ENCODE data around the gene AQP2.

AQP2 gene

GRCh38 chr12:49920915-49921286 is 29.6 kb upstream of the AQP2 start:
- H3K9me3 ChIP-seq (ENCODE audit: low read length) = no peaks in the 10 kb centered on the region
- no peaks in the 10 kb centered on the region for H3K9me2 ChIP-seq (ENCODE audit: low read depth, low read length)
- H3K4me3 ChIP-seq (ENCODE audit: low read depth, low read length, poor library complexity, severe bottlenecking) = no peak overlapping the region
- H3K27ac ChIP-seq (ENCODE audit: low read depth, low read length, poor library complexity, severe bottlenecking) = no peak overlapping the region
- TF ChIP-seq, protein P1, sequence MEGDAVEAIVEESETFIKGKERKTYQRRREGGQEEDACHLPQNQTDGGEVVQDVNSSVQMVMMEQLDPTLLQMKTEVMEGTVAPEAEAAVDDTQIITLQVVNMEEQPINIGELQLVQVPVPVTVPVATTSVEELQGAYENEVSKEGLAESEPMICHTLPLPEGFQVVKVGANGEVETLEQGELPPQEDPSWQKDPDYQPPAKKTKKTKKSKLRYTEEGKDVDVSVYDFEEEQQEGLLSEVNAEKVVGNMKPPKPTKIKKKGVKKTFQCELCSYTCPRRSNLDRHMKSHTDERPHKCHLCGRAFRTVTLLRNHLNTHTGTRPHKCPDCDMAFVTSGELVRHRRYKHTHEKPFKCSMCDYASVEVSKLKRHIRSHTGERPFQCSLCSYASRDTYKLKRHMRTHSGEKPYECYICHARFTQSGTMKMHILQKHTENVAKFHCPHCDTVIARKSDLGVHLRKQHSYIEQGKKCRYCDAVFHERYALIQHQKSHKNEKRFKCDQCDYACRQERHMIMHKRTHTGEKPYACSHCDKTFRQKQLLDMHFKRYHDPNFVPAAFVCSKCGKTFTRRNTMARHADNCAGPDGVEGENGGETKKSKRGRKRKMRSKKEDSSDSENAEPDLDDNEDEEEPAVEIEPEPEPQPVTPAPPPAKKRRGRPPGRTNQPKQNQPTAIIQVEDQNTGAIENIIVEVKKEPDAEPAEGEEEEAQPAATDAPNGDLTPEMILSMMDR (IDR thresholded peaks at IDR 0.05; ENCODE audit: low read length) = no peak
- no peak for TF ChIP-seq EZH2 (IDR thresholded peaks at IDR 0.05; ENCODE audit: borderline replicate concordance, low read length)
- H3K9ac ChIP-seq (ENCODE audit: low read length) = no peak overlapping the region
- H3K27me3 ChIP-seq (ENCODE audit: insufficient read depth, low read length) = peaks cover 12% of the 10 kb centered on the region; the same call in 1 of the 2 replicates
- H3K4me1 ChIP-seq (ENCODE audit: insufficient read depth, low read length, severe bottlenecking) = no peaks in the 10 kb centered on the region
- no peaks in the 10 kb centered on the region for H3K36me3 ChIP-seq (ENCODE audit: insufficient read depth, low read length)
- H3K4me2 ChIP-seq (ENCODE audit: low read length) = no peak overlapping the region
- no peaks in the 10 kb centered on the region for H3K79me2 ChIP-seq (ENCODE audit: insufficient read depth, low read length)
- no peaks in the 10 kb centered on the region for H3F3A ChIP-seq (ENCODE audit: insufficient read depth, low read length)
- H2AFZ ChIP-seq (ENCODE audit: low read length) = no peak overlapping the region
- no peaks in the 10 kb centered on the region for H4K20me1 ChIP-seq (ENCODE audit: insufficient read depth, low read length)

DNA sequence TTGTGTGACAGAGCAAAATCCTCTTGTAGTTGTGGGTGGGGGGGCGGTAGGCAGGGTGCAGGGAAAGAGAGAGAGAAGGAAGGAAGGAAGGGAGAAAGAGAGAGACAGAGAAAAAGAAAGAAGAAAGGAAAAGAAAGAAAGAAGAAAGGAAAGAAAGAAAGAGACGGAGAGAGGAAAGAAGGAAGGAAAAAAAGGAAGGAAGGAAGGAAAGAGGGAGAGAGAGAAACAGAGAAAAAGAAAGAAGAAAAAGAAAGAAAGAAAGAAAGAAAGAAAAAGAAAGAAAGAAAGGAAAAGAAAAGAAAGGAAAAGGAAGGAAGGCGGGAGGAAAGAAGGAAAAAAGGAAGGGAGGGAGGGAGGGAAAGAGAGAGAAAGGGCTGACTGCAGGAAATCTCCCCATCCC is 29.2 kb upstream of the AQP2 start:
- no peak overlapping the region for H3K9ac ChIP-seq (ENCODE audit: low read length)
- no peak overlapping the region for H2AFZ ChIP-seq (ENCODE audit: low read length)
- no peaks in the 10 kb centered on the region for H3K9me3 ChIP-seq (ENCODE audit: low read length)
- H3F3A ChIP-seq (ENCODE audit: insufficient read depth, low read length) = no peaks in the 10 kb centered on the region
- no peak for TF ChIP-seq EZH2 (IDR thresholded peaks at IDR 0.05; ENCODE audit: borderline replicate concordance, low read length)
- TF ChIP-seq, protein P1 (IDR thresholded peaks at IDR 0.05; ENCODE audit: low read length) = no peak
- H3K27ac ChIP-seq (ENCODE audit: low read depth, low read length, poor library complexity, severe bottlenecking) = no peak overlapping the region
- no peak overlapping the region for H3K4me2 ChIP-seq (ENCODE audit: low read length)
- no peaks in the 10 kb centered on the region for H3K36me3 ChIP-seq (ENCODE audit: insufficient read depth, low read length)
- H3K79me2 ChIP-seq (ENCODE audit: insufficient read depth, low read length) = no peaks in the 10 kb centered on the region
- peaks cover 9% of the 10 kb centered on the region for H3K27me3 ChIP-seq (ENCODE audit: insufficient read depth, low read length)
- H3K9me2 ChIP-seq (ENCODE audit: low read depth, low read length) = no peaks in the 10 kb centered on the region
- no peaks in the 10 kb centered on the region for H4K20me1 ChIP-seq (ENCODE audit: insufficient read depth, low read length)
- H3K4me1 ChIP-seq (ENCODE audit: insufficient read depth, low read length, severe bottlenecking) = no peaks in the 10 kb centered on the region
- H3K4me3 ChIP-seq (ENCODE audit: low read depth, low read length, poor library complexity, severe bottlenecking) = no peak overlapping the region

DNA sequence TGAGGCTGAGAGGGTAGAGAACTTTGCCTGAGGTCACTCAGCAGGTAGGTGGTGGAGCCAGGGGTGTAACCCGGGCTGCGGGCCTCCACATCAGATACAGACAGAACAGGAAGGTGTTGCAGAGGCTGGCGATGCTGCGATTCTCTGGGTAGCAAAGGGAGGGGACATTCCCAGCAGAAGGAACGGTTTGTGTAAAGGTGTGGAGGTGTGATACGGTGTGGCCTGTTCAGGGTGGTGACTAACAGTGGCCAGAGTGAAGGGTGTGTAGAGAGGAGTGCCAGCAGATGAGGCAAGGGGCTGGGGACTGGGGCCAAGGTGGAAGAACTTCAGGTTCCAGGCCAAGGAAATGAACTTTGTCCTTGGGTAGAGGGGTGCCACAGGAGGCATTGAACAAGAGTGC is 28.6 kb upstream of the AQP2 start:
- Histone ChIP-seq H3F3A (ENCODE audit: insufficient read depth, low read length) (no peaks in the 10 kb centered on the region), H3K79me2 (ENCODE audit: insufficient read depth, low read length) (no peaks in the 10 kb centered on the region), H3K4me1 (ENCODE audit: insufficient read depth, low read length, severe bottlenecking) (no peaks in the 10 kb centered on the region), H3K27me3 (ENCODE audit: insufficient read depth, low read length) (peaks cover 9% of the 10 kb centered on the region), H4K20me1 (ENCODE audit: insufficient read depth, low read length) (no peaks in the 10 kb centered on the region), H3K9ac (ENCODE audit: low read length) (no peak overlapping the region), H3K9me2 (ENCODE audit: low read depth, low read length) (no peaks in the 10 kb centered on the region), H3K27ac (ENCODE audit: low read depth, low read length, poor library complexity, severe bottlenecking) (no peak overlapping the region), H3K4me2 (ENCODE audit: low read length) (no peak overlapping the region), H3K4me3 (ENCODE audit: low read depth, low read length, poor library complexity, severe bottlenecking) (no peak overlapping the region), H3K9me3 (ENCODE audit: low read length) (no peaks in the 10 kb centered on the region), H3K36me3 (ENCODE audit: insufficient read depth, low read length) (no peaks in the 10 kb centered on the region), H2AFZ (ENCODE audit: low read length) (no peak overlapping the region)
- TF ChIP-seq, protein P1 (IDR thresholded peaks at IDR 0.05; ENCODE audit: low read length) = no peak
- no peak for TF ChIP-seq EZH2 (IDR thresholded peaks at IDR 0.05; ENCODE audit: borderline replicate concordance, low read length)

Data from OCI-LY1 (cell line).